Memory B cell (primary cell): ENCODE data around the gene HELB.
A peak's percentile ranks its signal among the peaks of the same experiment; 100 is the strongest.

Experiments used
- ATAC-seq: fragments of 150-1000 bp; cut with Tn5 transposase; 2 replicates; pipeline ENCODE4 v1.10.0; 2021; ENCODE audit warnings: low read depth, mild to moderate bottlenecking, moderate library complexity
- DNase-seq, 2 donors: peaks; one replicate each; pipeline ENCODE4 v3.0.0; 2022; ENCODE audit warnings: low spot score in 2 of 2
- H3K27ac Mint-ChIP-seq: one replicate; pipeline ENCODE4 v1.8.0; 2022; ENCODE audit warnings: mild to moderate bottlenecking, moderate library complexity, mixed read lengths
- H3K27me3 Mint-ChIP-seq: one replicate; pipeline ENCODE4 v1.8.0; 2022; ENCODE audit warnings: mixed read lengths
- H3K36me3 Mint-ChIP-seq: one replicate; pipeline ENCODE4 v1.8.0; 2022; ENCODE audit warnings: mild to moderate bottlenecking, mixed read lengths
- H3K4me1 Mint-ChIP-seq: one replicate; pipeline ENCODE4 v1.8.0; 2022; ENCODE audit warnings: mixed read lengths
- H3K4me3 Mint-ChIP-seq: one replicate; pipeline ENCODE4 v1.8.0; 2022; ENCODE audit warnings: mild to moderate bottlenecking, moderate library complexity, mixed read lengths
- H3K9me3 Mint-ChIP-seq: one replicate; pipeline ENCODE4 v1.8.0; 2022; ENCODE audit warnings: mixed read lengths

The HELB gene

GRCh38 chr12:66301944-66302826 is at the start of gene HELB:
Gene HELB, plus strand, starts transcription at chr12:66302493. Its CDS starts 111 bp downstream, at chr12:66302604.
- Mint-ChIP-seq H3K9me3 (no peaks in the 10 kb centered on the region), H3K27me3 (peaks cover 1% of the 10 kb centered on the region), H3K4me1 (peaks cover 25% of the 10 kb centered on the region), H3K27ac (peak within 1 kb of the TSS; percentile 95), H3K36me3 (peaks cover 7% of the 10 kb centered on the region), H3K4me3 (peak within 1 kb of the TSS; percentile 98)
- DNase-seq (peak; percentile 72 to 75), ATAC-seq (peak; percentile 90)

GRCh38 chr12:66252771-66253170 is 49.5 kb upstream of the HELB start:
- H3K4me1 Mint-ChIP-seq = no peaks in the 10 kb centered on the region
- H3K9me3 Mint-ChIP-seq = no peaks in the 10 kb centered on the region
- no peak for ATAC-seq
- H3K4me3 Mint-ChIP-seq = no peak overlapping the region
- DNase-seq = no peak
- peaks cover 8% of the 10 kb centered on the region for H3K27me3 Mint-ChIP-seq
- no peak overlapping the region for H3K27ac Mint-ChIP-seq
- H3K36me3 Mint-ChIP-seq = no peaks in the 10 kb centered on the region

GRCh38 chr12:66255737-66256136 is 46.6 kb upstream of the HELB start:
- no peak for DNase-seq
- no peak for ATAC-seq
- no peaks in the 10 kb centered on the region for H3K9me3 Mint-ChIP-seq
- H3K4me1 Mint-ChIP-seq = peaks cover 3% of the 10 kb centered on the region
- no peak overlapping the region for H3K4me3 Mint-ChIP-seq
- no peak overlapping the region for H3K27ac Mint-ChIP-seq
- peaks cover 10% of the 10 kb centered on the region for H3K27me3 Mint-ChIP-seq
- H3K36me3 Mint-ChIP-seq = no peaks in the 10 kb centered on the region

- DNase-seq (no peak), ATAC-seq (no peak)
- Mint-ChIP-seq H3K27ac (no peak overlapping the region), H3K4me1 (peaks cover 3% of the 10 kb centered on the region), H3K36me3 (no peaks in the 10 kb centered on the region), H3K27me3 (peaks cover 3% of the 10 kb centered on the region), H3K4me3 (no peak overlapping the region), H3K9me3 (no peaks in the 10 kb centered on the region)
These were observed 44.3 kb upstream of the HELB start for GRCh38 chr12:66258011-66258410.

GRCh38 chr12:66262737-66263136 is 39.6 kb upstream of the HELB start:
- no peak overlapping the region for H3K4me3 Mint-ChIP-seq
- no peak for ATAC-seq

GRCh38 chr12:66268562-66268961 is 33.7 kb upstream of the HELB start:
- H3K36me3 Mint-ChIP-seq = no peaks in the 10 kb centered on the region

More at GRCh38 chr12:66262737-66263136, 39.6 kb upstream of the HELB start:
- Mint-ChIP-seq H3K4me1 (peaks cover 3% of the 10 kb centered on the region), H3K27me3 (peaks cover 13% of the 10 kb centered on the region), H3K9me3 (no peaks in the 10 kb centered on the region), H3K27ac (no peak overlapping the region), H3K36me3 (no peaks in the 10 kb centered on the region)
- no peak for DNase-seq

GRCh38 chr12:66269142-66269541 is 33.2 kb upstream of the HELB start:
- Mint-ChIP-seq H3K9me3 (no peaks in the 10 kb centered on the region), H3K4me3 (no peak overlapping the region), H3K27ac (no peak overlapping the region), H3K36me3 (no peaks in the 10 kb centered on the region), H3K4me1 (no peaks in the 10 kb centered on the region), H3K27me3 (peaks cover 9% of the 10 kb centered on the region)
- ATAC-seq (no peak), DNase-seq (no peak)

More at GRCh38 chr12:66268562-66268961, 33.7 kb upstream of the HELB start:
- Mint-ChIP-seq H3K4me1 (no peaks in the 10 kb centered on the region), H3K9me3 (no peaks in the 10 kb centered on the region), H3K27ac (no peak overlapping the region), H3K27me3 (peaks cover 11% of the 10 kb centered on the region), H3K4me3 (no peak overlapping the region)
- peak; percentile 84 for ATAC-seq
- no peak for DNase-seq

GRCh38 chr12:66269757-66270383 is 32.4 kb upstream of the HELB start:
- no peak overlapping the region for H3K27ac Mint-ChIP-seq

GRCh38 chr12:66270613-66271012 is 31.7 kb upstream of the HELB start:
- Mint-ChIP-seq H3K9me3 (no peaks in the 10 kb centered on the region), H3K4me3 (no peak overlapping the region)

More at GRCh38 chr12:66269757-66270383, 32.4 kb upstream of the HELB start:
- H3K4me3 Mint-ChIP-seq = no peak overlapping the region
- peaks cover 5% of the 10 kb centered on the region for H3K27me3 Mint-ChIP-seq
- no peak for DNase-seq
- no peak for ATAC-seq
- no peaks in the 10 kb centered on the region for H3K36me3 Mint-ChIP-seq
- no peaks in the 10 kb centered on the region for H3K9me3 Mint-ChIP-seq
- H3K4me1 Mint-ChIP-seq = no peaks in the 10 kb centered on the region

GRCh38 chr12:66272650-66273049 is 29.6 kb upstream of the HELB start:
- Mint-ChIP-seq H3K27ac (no peak overlapping the region), H3K27me3 (peaks cover 3% of the 10 kb centered on the region), H3K36me3 (no peaks in the 10 kb centered on the region), H3K4me1 (no peaks in the 10 kb centered on the region), H3K9me3 (no peaks in the 10 kb centered on the region), H3K4me3 (no peak overlapping the region)
- no peak for ATAC-seq
- DNase-seq = no peak

More at GRCh38 chr12:66270613-66271012, 31.7 kb upstream of the HELB start:
- no peak for DNase-seq
- Mint-ChIP-seq H3K4me1 (no peaks in the 10 kb centered on the region), H3K36me3 (no peaks in the 10 kb centered on the region), H3K27me3 (peaks cover 5% of the 10 kb centered on the region), H3K27ac (no peak overlapping the region)
- no peak for ATAC-seq

GRCh38 chr12:66273147-66273546 is 29.1 kb upstream of the HELB start:
- H3K27me3 Mint-ChIP-seq = peaks cover 3% of the 10 kb centered on the region
- DNase-seq = no peak

GRCh38 chr12:66275040-66275439 is 27.3 kb upstream of the HELB start:
- no peaks in the 10 kb centered on the region for H3K9me3 Mint-ChIP-seq
- ATAC-seq = no peak

More at GRCh38 chr12:66273147-66273546, 29.1 kb upstream of the HELB start:
- no peak overlapping the region for H3K27ac Mint-ChIP-seq
- H3K9me3 Mint-ChIP-seq = no peaks in the 10 kb centered on the region
- H3K4me3 Mint-ChIP-seq = no peak overlapping the region
- no peak for ATAC-seq
- no peaks in the 10 kb centered on the region for H3K4me1 Mint-ChIP-seq
- no peaks in the 10 kb centered on the region for H3K36me3 Mint-ChIP-seq

GRCh38 chr12:66279123-66279712 is 23.1 kb upstream of the HELB start:
- peaks cover 19% of the 10 kb centered on the region for H3K27me3 Mint-ChIP-seq
- DNase-seq (no peak), ATAC-seq (no peak)
- H3K4me3 Mint-ChIP-seq = no peak overlapping the region
- no peak overlapping the region for H3K27ac Mint-ChIP-seq
- peaks cover 3% of the 10 kb centered on the region for H3K36me3 Mint-ChIP-seq
- peaks cover 4% of the 10 kb centered on the region for H3K9me3 Mint-ChIP-seq
- no peaks in the 10 kb centered on the region for H3K4me1 Mint-ChIP-seq

More at GRCh38 chr12:66275040-66275439, 27.3 kb upstream of the HELB start:
- Mint-ChIP-seq H3K27ac (no peak overlapping the region), H3K36me3 (no peaks in the 10 kb centered on the region), H3K4me1 (no peaks in the 10 kb centered on the region), H3K27me3 (peaks cover 4% of the 10 kb centered on the region), H3K4me3 (no peak overlapping the region)
- no peak for DNase-seq

- H3K27ac Mint-ChIP-seq = no peak overlapping the region
- H3K36me3 Mint-ChIP-seq = peaks cover 3% of the 10 kb centered on the region
- ATAC-seq (no peak), DNase-seq (no peak)
- H3K9me3 Mint-ChIP-seq = peaks cover 4% of the 10 kb centered on the region
- H3K4me3 Mint-ChIP-seq = no peak overlapping the region
- no peaks in the 10 kb centered on the region for H3K4me1 Mint-ChIP-seq
- H3K27me3 Mint-ChIP-seq = peaks cover 19% of the 10 kb centered on the region
These were observed 21.7 kb upstream of the HELB start for GRCh38 chr12:66280561-66280960.
